SK-N-SH (cell line): ENCODE measurements around the gene B3GALT5. TPM values are rescaled to one million over a fixed set of nuclear protein-coding genes. Genes with fewer than 3 reads are reported as not detected.

Experiments
- CTCF ChIA-PET: fragments of 300-600, 350-600 bp; formaldehyde crosslinking; extraction: SDS; loops from one replicate; lab custom pipeline; 2021; lab: Yijun Ruan, JAX
- POLR2A ChIA-PET: fragments of 350-600 bp; sonication (Branson Sonifier 250); formaldehyde crosslinking; extraction: SDS; loops from one replicate; lab custom pipeline; 2020; ENCODE audit warnings: antibody characterized with exemption, inconsistent platforms; lab: Yijun Ruan, JAX
- DNase-seq: peaks from one replicate; pipeline ENCODE4 v3.0.0; 2012
- H2AFZ ChIP-seq: fragments of 200-600 bp; sonication (generic); 2 replicates; pipeline ENCODE4 v1.8.1; 2016; ENCODE audit warnings: antibody characterized with exemption, mild to moderate bottlenecking, low read depth
- H3F3A ChIP-seq: fragments of 200-600 bp; sonication (generic); replicated peaks from 2 replicates; pipeline ENCODE3; 2016; ENCODE audit warnings: antibody characterized with exemption, mild to moderate bottlenecking; ENCODE audit not compliant: insufficient read depth
- H3K27ac ChIP-seq, 2 experiments: fragments of 200-500 bp in 1 of 2; fragments of 200-600 bp in 1 of 2; sonication (Bioruptor generic) in 1 of 2; sonication (generic), shearing (Covaris generic) in 1 of 2; 2 replicates each; pipeline versions ENCODE4 v1.5.1 to v1.6.1; 2014 to 2016; ENCODE audit warnings: low read depth in 2 of 2, inconsistent platforms in 1 of 2, low read length in 1 of 2, mild to moderate bottlenecking in 1 of 2, mixed read lengths in 1 of 2
- H3K27me3 ChIP-seq: fragments of 200-600 bp; sonication (generic), shearing (Covaris generic); 2 replicates; pipeline ENCODE4 v1.6.1; 2016; ENCODE audit warnings: mixed run types; ENCODE audit not compliant: insufficient read depth
- H3K36me3 ChIP-seq, 2 experiments: fragments of 200-500 bp in 1 of 2; fragments of 200-600 bp in 1 of 2; sonication (Bioruptor generic) in 1 of 2; sonication (generic) in 1 of 2; replicated peaks in 1 of 2; 2 replicates each; pipeline versions ENCODE3 to v1.5.1; 2014 to 2016; ENCODE audit warnings: low read length in 1 of 2, mild to moderate bottlenecking in 1 of 2; ENCODE audit not compliant: insufficient read depth in 2 of 2, control insufficient read depth in 1 of 2
- H3K4me1 ChIP-seq, 2 experiments: fragments of 200-500 bp in 1 of 2; fragments of 200-600 bp in 1 of 2; sonication (Bioruptor generic) in 1 of 2; sonication (generic), shearing (Covaris generic) in 1 of 2; 2 replicates each; pipeline versions ENCODE4 v1.5.1 to v1.6.1; 2014 to 2016; ENCODE audit warnings: low read depth in 1 of 2, low read length in 1 of 2, mixed run types in 1 of 2; ENCODE audit not compliant: insufficient read depth in 2 of 2, control insufficient read depth in 1 of 2
- H3K4me2 ChIP-seq: fragments of 200-600 bp; sonication (generic), shearing (Covaris generic); 2 replicates; pipeline ENCODE4 v1.6.1; 2017; ENCODE audit warnings: mixed run types
- H3K4me3 ChIP-seq, 2 experiments: fragments of 200-500 bp in 1 of 2; fragments of 200-600 bp in 1 of 2; sonication (Bioruptor generic) in 1 of 2; sonication (generic), shearing (Covaris generic) in 1 of 2; 2 replicates each; pipeline versions ENCODE4 v1.5.1 to v1.8.1; 2014 to 2016; ENCODE audit warnings: low read depth in 2 of 2, inconsistent platforms in 1 of 2, low read length in 1 of 2, mild to moderate bottlenecking in 1 of 2, mixed read lengths in 1 of 2, moderate library complexity in 1 of 2
- H3K79me2 ChIP-seq: fragments of 200-600 bp; sonication (generic); 2 replicates; pipeline ENCODE4 v1.8.1; 2017; ENCODE audit warnings: mild to moderate bottlenecking; ENCODE audit not compliant: insufficient read depth
- H3K9ac ChIP-seq: fragments of 200-600 bp; sonication (generic); 2 replicates; pipeline ENCODE4 v1.6.1; 2017; ENCODE audit warnings: mixed run types
- H3K9me2 ChIP-seq: fragments of 200-600 bp; sonication (generic); 2 replicates; pipeline ENCODE4 v1.6.1; 2017; ENCODE audit warnings: mixed run types
- H3K9me3 ChIP-seq: fragments of 200-600 bp; sonication (generic); 2 replicates; pipeline ENCODE4 v1.6.1; 2017; ENCODE audit warnings: mixed run types, mild to moderate bottlenecking, moderate library complexity
- H4K20me1 ChIP-seq: fragments of 200-600 bp; sonication (generic); 2 replicates; pipeline ENCODE4 v1.6.1; 2017; ENCODE audit warnings: mild to moderate bottlenecking, mixed run types; ENCODE audit not compliant: insufficient read depth
- ELF1 ChIP-seq: IDR thresholded peaks from 2 replicates; pipeline ENCODE4 v1.4.0; 2012
- EP300 ChIP-seq, 2 experiments: IDR thresholded peaks; 2 replicates each; pipeline versions ENCODE4 v1.4.0 to v1.6.1; 2012; ENCODE audit warnings: borderline replicate concordance in 1 of 2, low read depth in 1 of 2, low read length in 1 of 2
- FOXJ3 ChIP-seq: sonication (generic); formaldehyde crosslinking; IDR thresholded peaks from 2 replicates; pipeline ENCODE4 v1.5.1; 2020; ENCODE audit warnings: mild to moderate bottlenecking, missing genetic modification reagents
- GABPA ChIP-seq: IDR thresholded peaks from 2 replicates; pipeline ENCODE4 v1.4.0; 2012; ENCODE audit warnings: low read depth, mild to moderate bottlenecking
- MEF2A ChIP-seq: IDR thresholded peaks from 2 replicates; pipeline ENCODE4 v1.4.0; 2012; ENCODE audit warnings: low read depth, borderline replicate concordance
- NFIC ChIP-seq: IDR thresholded peaks from 2 replicates; pipeline ENCODE4 v1.4.0; 2012; ENCODE audit warnings: borderline replicate concordance
- NRF1 ChIP-seq: IDR thresholded peaks from 2 replicates; pipeline ENCODE4 v1.6.1; 2012; ENCODE audit warnings: low read depth, mild to moderate bottlenecking, low read length
- POLR2AphosphoS5 ChIP-seq: IDR thresholded peaks from 2 replicates; pipeline ENCODE4 v1.6.1; 2012; ENCODE audit warnings: low read depth, low read length
- RCOR1 ChIP-seq: fragments of 150-350 bp; IDR thresholded peaks from 2 replicates; pipeline ENCODE4 v1.6.1; 2017; ENCODE audit warnings: antibody characterized with exemption, low read length
- RXRA ChIP-seq: IDR thresholded peaks from 2 replicates; pipeline ENCODE4 v1.4.0; 2012; ENCODE audit warnings: low read depth, mild to moderate bottlenecking, borderline replicate concordance
- SIN3A ChIP-seq: IDR thresholded peaks from 2 replicates; pipeline ENCODE4 v1.6.1; 2012; ENCODE audit warnings: low read depth, mild to moderate bottlenecking, low read length, moderate library complexity, borderline replicate concordance
- SMC3 ChIP-seq: IDR thresholded peaks from 2 replicates; pipeline ENCODE4 v1.6.1; 2012; ENCODE audit warnings: low read depth, low read length, improper control_type of control experiment
- TAF1 ChIP-seq: IDR thresholded peaks from 2 replicates; pipeline ENCODE4 v1.6.1; 2012; ENCODE audit warnings: low read depth, mild to moderate bottlenecking, low read length, moderate library complexity, borderline replicate concordance
- TCF12 ChIP-seq: IDR thresholded peaks from 2 replicates; pipeline ENCODE4 v1.4.0; 2012
- TEAD4 ChIP-seq: IDR thresholded peaks from 2 replicates; pipeline ENCODE4 v1.4.0; 2012; ENCODE audit warnings: mild to moderate bottlenecking, borderline replicate concordance; ENCODE audit not compliant: insufficient read depth
- YY1 ChIP-seq: IDR thresholded peaks from 2 replicates; pipeline ENCODE4 v1.4.0; 2012; ENCODE audit warnings: low read depth, mild to moderate bottlenecking
- WGBS: methylation state at CpG from one replicate; pipeline ENCODE4 v1.1.6; 2017; ENCODE audit warnings: low lambda C conversion rate; 5-methylcytosine and 5-hydroxymethylcytosine counted together
- polyA plus RNA-seq, 3 experiments: library from polyadenylated mRNA; depleted of rRNA; stranded (reverse); fragments of >200 nt; gene quantifications; 2 replicates each; pipeline ENCODE4 v1.2.3, GENCODE V29; 2012
- TF ChIP-seq, protein P1 (sequence below): fragments of 150-350 bp; IDR thresholded peaks from 2 replicates; pipeline ENCODE4 v1.6.1; 2017; ENCODE audit warnings: antibody characterized with exemption, low read length, low read depth, borderline replicate concordance
- TF ChIP-seq, protein P2 (sequence below): fragments of 200-600 bp; sonication (generic); IDR thresholded peaks from 2 replicates; pipeline ENCODE4 v1.6.1; 2017; ENCODE audit warnings: antibody characterized with exemption, mild to moderate bottlenecking, moderate library complexity
- TF ChIP-seq, protein P3 (sequence below): IDR thresholded peaks from 2 replicates; pipeline ENCODE4 v1.4.0; 2012; ENCODE audit warnings: low read depth, borderline replicate concordance
- TF ChIP-seq, protein P4 (sequence below): IDR thresholded peaks from 2 replicates; pipeline ENCODE4 v1.4.0; 2012; ENCODE audit warnings: low read depth, borderline replicate concordance
- TF ChIP-seq, protein P5 (sequence below): IDR thresholded peaks from 2 replicates; pipeline ENCODE4; 2012

The B3GALT5 gene
- polyA plus RNA-seq, 1 of the 3 experiments (the other 2 are of a cell fraction) = 0.35 TPM

DNA sequence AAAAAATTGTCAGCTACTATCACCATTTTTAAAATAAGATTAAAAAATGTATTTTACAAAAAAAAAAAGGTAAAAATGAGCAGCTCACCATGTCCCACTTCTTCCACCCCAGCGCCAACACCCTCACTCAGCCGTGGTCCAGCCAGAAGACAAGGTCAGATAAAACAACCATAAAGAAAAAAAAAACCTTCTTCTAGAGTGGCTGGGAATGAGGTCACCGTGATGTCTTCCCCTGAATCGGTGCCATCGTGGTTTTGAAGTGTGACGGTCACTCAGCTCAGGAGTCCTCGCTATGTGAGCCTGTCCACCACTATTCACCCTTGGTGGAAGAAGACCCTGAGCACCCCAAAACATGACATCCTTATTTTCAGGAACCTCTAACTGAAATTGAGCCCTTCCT, 38.1 kb downstream of the B3GALT5 start:
- H3K36me3 ChIP-seq = no peaks in the 10 kb centered on the region
- H3K4me3 ChIP-seq = no peak overlapping the region
- no peaks in the 10 kb centered on the region for H3K4me1 ChIP-seq
- no peak for DNase-seq
- TF ChIP-seq, protein P1, sequence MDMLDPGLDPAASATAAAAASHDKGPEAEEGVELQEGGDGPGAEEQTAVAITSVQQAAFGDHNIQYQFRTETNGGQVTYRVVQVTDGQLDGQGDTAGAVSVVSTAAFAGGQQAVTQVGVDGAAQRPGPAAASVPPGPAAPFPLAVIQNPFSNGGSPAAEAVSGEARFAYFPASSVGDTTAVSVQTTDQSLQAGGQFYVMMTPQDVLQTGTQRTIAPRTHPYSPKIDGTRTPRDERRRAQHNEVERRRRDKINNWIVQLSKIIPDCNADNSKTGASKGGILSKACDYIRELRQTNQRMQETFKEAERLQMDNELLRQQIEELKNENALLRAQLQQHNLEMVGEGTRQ = no peak
- TF ChIP-seq RXRA (no peak), EP300 (IDR thresholded peaks at IDR 0.05; ENCODE audit: borderline replicate concordance in 1 of 2, low read depth in 1 of 2, low read length in 1 of 2) (no peak), TEAD4 (no peak), SIN3A (no peak), TAF1 (no peak), NRF1 (no peak), MEF2A (no peak), SMC3 (no peak), TCF12 (no peak), NFIC (no peak), GABPA (no peak), YY1 (no peak), ELF1 (no peak)
- TF ChIP-seq, protein P2, sequence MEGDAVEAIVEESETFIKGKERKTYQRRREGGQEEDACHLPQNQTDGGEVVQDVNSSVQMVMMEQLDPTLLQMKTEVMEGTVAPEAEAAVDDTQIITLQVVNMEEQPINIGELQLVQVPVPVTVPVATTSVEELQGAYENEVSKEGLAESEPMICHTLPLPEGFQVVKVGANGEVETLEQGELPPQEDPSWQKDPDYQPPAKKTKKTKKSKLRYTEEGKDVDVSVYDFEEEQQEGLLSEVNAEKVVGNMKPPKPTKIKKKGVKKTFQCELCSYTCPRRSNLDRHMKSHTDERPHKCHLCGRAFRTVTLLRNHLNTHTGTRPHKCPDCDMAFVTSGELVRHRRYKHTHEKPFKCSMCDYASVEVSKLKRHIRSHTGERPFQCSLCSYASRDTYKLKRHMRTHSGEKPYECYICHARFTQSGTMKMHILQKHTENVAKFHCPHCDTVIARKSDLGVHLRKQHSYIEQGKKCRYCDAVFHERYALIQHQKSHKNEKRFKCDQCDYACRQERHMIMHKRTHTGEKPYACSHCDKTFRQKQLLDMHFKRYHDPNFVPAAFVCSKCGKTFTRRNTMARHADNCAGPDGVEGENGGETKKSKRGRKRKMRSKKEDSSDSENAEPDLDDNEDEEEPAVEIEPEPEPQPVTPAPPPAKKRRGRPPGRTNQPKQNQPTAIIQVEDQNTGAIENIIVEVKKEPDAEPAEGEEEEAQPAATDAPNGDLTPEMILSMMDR = no peak
- H3K79me2 ChIP-seq = no peaks in the 10 kb centered on the region
- H3K27ac ChIP-seq = no peak overlapping the region
- H3K4me2 ChIP-seq = no peak overlapping the region
- H4K20me1 ChIP-seq = no peaks in the 10 kb centered on the region
- H3F3A ChIP-seq = no peaks in the 10 kb centered on the region
- no peaks in the 10 kb centered on the region for H3K9me3 ChIP-seq
- ChIA-PET CTCF (no interaction called here), POLR2A (interaction anchor here (0.6 kb wide), 1 partner anchor 1264 kb away, joined by 3 read pairs; no protein-coding TSS in a partner anchor)
- no peak overlapping the region for H2AFZ ChIP-seq
- H3K27me3 ChIP-seq = no peaks in the 10 kb centered on the region
- WGBS = 88% methylated on average over 7 of the region's 7 CpGs
- no peak overlapping the region for H3K9ac ChIP-seq
- no peaks in the 10 kb centered on the region for H3K9me2 ChIP-seq

DNA sequence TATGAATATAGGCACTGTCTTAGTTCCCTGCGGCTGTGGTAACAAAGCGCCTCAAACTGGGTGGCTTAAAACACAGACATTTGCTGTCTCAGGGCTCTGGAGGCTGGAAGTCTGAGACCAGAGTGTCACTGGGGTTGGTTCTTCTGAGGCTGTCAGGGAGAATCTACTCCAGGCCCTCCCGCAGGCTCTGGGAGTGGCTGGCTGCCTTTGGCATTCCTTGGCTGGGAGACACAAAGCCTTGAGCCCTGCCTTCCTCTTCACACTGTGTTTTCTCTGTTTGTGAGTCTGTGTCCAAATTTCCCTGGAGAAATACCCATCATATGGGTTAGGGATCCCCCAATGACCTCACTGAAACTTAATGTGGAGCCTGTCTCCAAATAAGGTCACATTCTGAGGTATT, 38.5 kb downstream of the B3GALT5 start:
- Histone ChIP-seq H2AFZ (no peak overlapping the region), H3K4me1 (no peaks in the 10 kb centered on the region), H3K4me3 (no peak overlapping the region), H3K9ac (no peak overlapping the region), H3K27me3 (no peaks in the 10 kb centered on the region), H3F3A (no peaks in the 10 kb centered on the region), H4K20me1 (no peaks in the 10 kb centered on the region), H3K27ac (no peak overlapping the region), H3K4me2 (no peak overlapping the region), H3K36me3 (no peaks in the 10 kb centered on the region), H3K9me2 (no peaks in the 10 kb centered on the region), H3K79me2 (no peaks in the 10 kb centered on the region), H3K9me3 (no peaks in the 10 kb centered on the region)
- ChIA-PET POLR2A (no interaction called here), CTCF (no interaction called here)
- 86% methylated on average over 3 of the region's 3 CpGs for WGBS
- DNase-seq = no peak
- TF ChIP-seq, protein P3, sequence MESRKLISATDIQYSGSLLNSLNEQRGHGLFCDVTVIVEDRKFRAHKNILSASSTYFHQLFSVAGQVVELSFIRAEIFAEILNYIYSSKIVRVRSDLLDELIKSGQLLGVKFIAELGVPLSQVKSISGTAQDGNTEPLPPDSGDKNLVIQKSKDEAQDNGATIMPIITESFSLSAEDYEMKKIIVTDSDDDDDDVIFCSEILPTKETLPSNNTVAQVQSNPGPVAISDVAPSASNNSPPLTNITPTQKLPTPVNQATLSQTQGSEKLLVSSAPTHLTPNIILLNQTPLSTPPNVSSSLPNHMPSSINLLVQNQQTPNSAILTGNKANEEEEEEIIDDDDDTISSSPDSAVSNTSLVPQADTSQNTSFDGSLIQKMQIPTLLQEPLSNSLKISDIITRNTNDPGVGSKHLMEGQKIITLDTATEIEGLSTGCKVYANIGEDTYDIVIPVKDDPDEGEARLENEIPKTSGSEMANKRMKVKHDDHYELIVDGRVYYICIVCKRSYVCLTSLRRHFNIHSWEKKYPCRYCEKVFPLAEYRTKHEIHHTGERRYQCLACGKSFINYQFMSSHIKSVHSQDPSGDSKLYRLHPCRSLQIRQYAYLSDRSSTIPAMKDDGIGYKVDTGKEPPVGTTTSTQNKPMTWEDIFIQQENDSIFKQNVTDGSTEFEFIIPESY = no peak
- TF ChIP-seq SMC3 (no peak), NRF1 (no peak), TCF12 (no peak), RXRA (no peak), RCOR1 (no peak), FOXJ3 (CRISPR knock-in tag) (no peak), ELF1 (no peak), POLR2AphosphoS5 (no peak), SIN3A (no peak)
- TF ChIP-seq, protein P4, sequence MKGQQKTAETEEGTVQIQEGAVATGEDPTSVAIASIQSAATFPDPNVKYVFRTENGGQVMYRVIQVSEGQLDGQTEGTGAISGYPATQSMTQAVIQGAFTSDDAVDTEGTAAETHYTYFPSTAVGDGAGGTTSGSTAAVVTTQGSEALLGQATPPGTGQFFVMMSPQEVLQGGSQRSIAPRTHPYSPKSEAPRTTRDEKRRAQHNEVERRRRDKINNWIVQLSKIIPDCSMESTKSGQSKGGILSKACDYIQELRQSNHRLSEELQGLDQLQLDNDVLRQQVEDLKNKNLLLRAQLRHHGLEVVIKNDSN = no peak
- TF ChIP-seq, protein P1 = no peak
- TF ChIP-seq, protein P5, sequence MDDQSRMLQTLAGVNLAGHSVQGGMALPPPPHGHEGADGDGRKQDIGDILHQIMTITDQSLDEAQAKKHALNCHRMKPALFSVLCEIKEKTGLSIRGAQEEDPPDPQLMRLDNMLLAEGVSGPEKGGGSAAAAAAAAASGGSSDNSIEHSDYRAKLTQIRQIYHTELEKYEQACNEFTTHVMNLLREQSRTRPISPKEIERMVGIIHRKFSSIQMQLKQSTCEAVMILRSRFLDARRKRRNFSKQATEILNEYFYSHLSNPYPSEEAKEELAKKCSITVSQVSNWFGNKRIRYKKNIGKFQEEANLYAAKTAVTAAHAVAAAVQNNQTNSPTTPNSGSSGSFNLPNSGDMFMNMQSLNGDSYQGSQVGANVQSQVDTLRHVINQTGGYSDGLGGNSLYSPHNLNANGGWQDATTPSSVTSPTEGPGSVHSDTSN = no peak
